HepG2 (cell line): Measurements from ENCODE around the gene ZNF185. TPM values are rescaled to one million over a fixed set of nuclear protein-coding genes. Genes with fewer than 3 reads are reported as not detected.

Experiments
- CENPX ChIP-seq: sonication (generic); formaldehyde crosslinking; IDR thresholded peaks from 2 replicates; pipeline ENCODE4 v1.9.0; 2021; ENCODE audit warnings: mild to moderate bottlenecking, missing genetic modification reagents, moderate library complexity
- DRAP1 ChIP-seq: IDR thresholded peaks from 2 replicates; pipeline ENCODE4 v1.6.1; 2016; ENCODE audit warnings: missing genetic modification reagents, missing compliant biosample characterization
- FOXP1 ChIP-seq, 2 experiments: fragments of 450-650 bp in 1 of 2; IDR thresholded peaks; 2 replicates each; pipeline ENCODE4 v1.6.1; 2017 to 2018; ENCODE audit warnings: antibody characterized with exemption in 1 of 2
- GMEB2 ChIP-seq: IDR thresholded peaks from 2 replicates; pipeline ENCODE4 v1.6.1; 2016; ENCODE audit warnings: missing biosample characterization, missing genetic modification reagents, low read depth
- HCFC1 ChIP-seq: fragments of 150-350 bp; IDR thresholded peaks from 2 replicates; pipeline ENCODE4 v1.6.1; 2014; ENCODE audit warnings: low read depth, low read length
- HDAC1 ChIP-seq: sonication (generic); formaldehyde crosslinking; IDR thresholded peaks from 2 replicates; pipeline ENCODE4 v1.5.1; 2020; ENCODE audit warnings: mild to moderate bottlenecking, missing genetic modification reagents
- MEIS1 ChIP-seq: sonication (generic); formaldehyde crosslinking; IDR thresholded peaks from 2 replicates; pipeline ENCODE4 v1.9.0; 2021; ENCODE audit warnings: mild to moderate bottlenecking, missing genetic modification reagents, moderate library complexity, borderline replicate concordance
- MXD1 ChIP-seq: sonication (generic); formaldehyde crosslinking; IDR thresholded peaks from 2 replicates; pipeline ENCODE4 v1.4.0; 2020; ENCODE audit warnings: mild to moderate bottlenecking, missing genetic modification reagents
- ONECUT2 ChIP-seq: sonication (generic); formaldehyde crosslinking; IDR thresholded peaks from 2 replicates; pipeline ENCODE4 v1.4.0; 2020; ENCODE audit warnings: missing genetic modification reagents
- SOX6 ChIP-seq, 2 experiments: fragments of 450-650 bp in 1 of 2; sonication (generic) in 1 of 2; formaldehyde crosslinking in 1 of 2; IDR thresholded peaks; 2 replicates each; pipeline versions ENCODE4 v1.4.0 to v1.6.1; 2017 to 2020; ENCODE audit warnings: antibody characterized with exemption in 1 of 2, mild to moderate bottlenecking in 1 of 2, missing genetic modification reagents in 1 of 2
- THRA ChIP-seq: sonication (generic); formaldehyde crosslinking; IDR thresholded peaks from 2 replicates; pipeline ENCODE4 v1.4.0; 2020; ENCODE audit warnings: missing genetic modification reagents, borderline replicate concordance
- ZBTB44 ChIP-seq: sonication (generic); formaldehyde crosslinking; IDR thresholded peaks from 2 replicates; pipeline ENCODE4 v1.4.0; 2020; ENCODE audit warnings: missing genetic modification reagents
- ZNF275 ChIP-seq: sonication (generic); formaldehyde crosslinking; IDR thresholded peaks from 2 replicates; pipeline ENCODE4 v1.8.0; 2022; ENCODE audit warnings: missing genetic modification reagents, mild to moderate bottlenecking, inconsistent platforms, borderline replicate concordance
- ZNF687 ChIP-seq: sonication (generic); formaldehyde crosslinking; IDR thresholded peaks from 2 replicates; pipeline ENCODE4 v1.5.1; 2020; ENCODE audit warnings: mild to moderate bottlenecking, missing genetic modification reagents, moderate library complexity
- ZNF788 ChIP-seq: sonication (generic); formaldehyde crosslinking; IDR thresholded peaks from 2 replicates; pipeline ENCODE4 v1.5.0; 2020; ENCODE audit warnings: mild to moderate bottlenecking, missing genetic modification reagents, borderline replicate concordance
- ZNF790 ChIP-seq: sonication (generic); formaldehyde crosslinking; IDR thresholded peaks from 2 replicates; pipeline ENCODE4 v1.8.0; 2022; ENCODE audit warnings: missing genetic modification reagents, mild to moderate bottlenecking, borderline replicate concordance
- polyA plus RNA-seq, 8 experiments: library from polyadenylated mRNA; depleted of rRNA in 3 of 8; stranded (reverse) in 7 of 8; unstranded in 1 of 8; fragments of >200 nt; fragmentation: Illumina TruSeq in 4 of 8; extraction: Trizol in 4 of 8; gene quantifications; 2 replicates each; pipeline versions ENCODE4 v1.2.1 to v1.2.3, GENCODE V29; 2011 to 2016; ENCODE audit warnings: low read depth in 4 of 8, missing spikeins in 1 of 8, mixed read lengths in 1 of 8; ENCODE audit not compliant: insufficient read depth in 1 of 8
- total RNA-seq, 5 experiments: library from RNA; depleted of rRNA; stranded (reverse); fragments of >200 nt; fragmentation: Illumina TruSeq; extraction: Trizol; gene quantifications; 2 replicates each; pipeline ENCODE4 v1.2.3, GENCODE V29; 2016; ENCODE audit warnings: low read depth in 1 of 5

Gene ZNF185
- total and polyA plus RNA-seq, 2 of the 13 experiments (the other 11 are each of a cell fraction or from before 2014, with no cell fraction given): 1.6 to 3.4 TPM

- TF ChIP-seq GMEB2 (CRISPR knock-in tag) (peak; percentile 87), MXD1 (CRISPR knock-in tag) (0 out of 2 replicates have a peak, but pooled peaks have one; percentile 39), MEIS1 (CRISPR knock-in tag) (peak; percentile 20; the same call in 1 of the 2 replicates), ONECUT2 (CRISPR knock-in tag) (no peak), THRA (no peak), ZBTB44 (no peak), ZNF788 (CRISPR knock-in tag) (peak; percentile 54; the same call in 1 of the 2 replicates), DRAP1 (CRISPR knock-in tag) (no peak), HCFC1 (no peak), ZNF275 (CRISPR knock-in tag) (no peak), FOXP1 (IDR thresholded peaks at IDR 0.05) (no peak), FOXP1 (CRISPR knock-in tag; IDR thresholded peaks at IDR 0.05) (no peak), CENPX (CRISPR knock-in tag) (no peak), HDAC1 (CRISPR knock-in tag) (0 out of 2 replicates have a peak, but pooled peaks have one; percentile 43), SOX6 (IDR thresholded peaks at IDR 0.05) (no peak), SOX6 (CRISPR knock-in tag; IDR thresholded peaks at IDR 0.05) (peak; percentile 27; the same call in 1 of the 2 replicates), ZNF790 (CRISPR knock-in tag) (no peak), ZNF687 (peak; percentile 84)
Measured at GRCh38 chrX:152941328-152942076, 43.6 kb downstream of the ZNF185 start (continued).
